Measurements from ENCODE around the gene MDK. TPM values are rescaled to one million over a fixed set of nuclear protein-coding genes. Genes with fewer than 3 reads are reported as not detected.
"Not testable (repeated sequence)": the region's sequence is repeated elsewhere in the genome, so short reads cannot be mapped to it uniquely, and the experiment has no call there.

MDK gene
- total RNA-seq, 1 donor from 2014 or later: 0.55 TPM

- Mint-ChIP-seq H3K4me3 (no peak overlapping the region), H3K4me1 (peaks cover 10% of the 10 kb centered on the region), H3K27me3 (no peaks in the 10 kb centered on the region), H3K9me3 (no peaks in the 10 kb centered on the region), H3K27ac (no peak overlapping the region), H3K36me3 (ENCODE audit: low read depth) (peaks cover 28% of the 10 kb centered on the region)
- POLR2A ChIA-PET: no interaction called here
- DNase-seq (peak; percentile 62), ATAC-seq (ENCODE audit: low read depth) (peak; percentile 84)
- intact Hi-C loops (cut with micrococcal nuclease): loop anchor here (1.0 kb wide), 3 partner anchors 20 to 128 kb away; partner anchors contain the start of gene DGKZ
- TF ChIP-seq CTCF (IDR thresholded peaks at IDR 0.05): peak; percentile 19
- CTCF ChIA-PET: interaction anchor here (0.6 to 2.1 kb wide), 4 partner anchors 8 to 128 kb away, joined by 3 to 8 read pairs (median 4); partner anchors contain the start of gene DGKZ
These were observed 14.1 kb upstream of the MDK start for GRCh38 chr11:46367244-46367915.

GRCh38 chr11:46367916-46368267, 13.6 kb upstream of the MDK start:
- no peak overlapping the region for H3K4me3 Mint-ChIP-seq
- H3K4me1 Mint-ChIP-seq: peaks cover 5% of the 10 kb centered on the region
- intact Hi-C loops (cut with micrococcal nuclease): loop anchor here (1.0 to 2.0 kb wide), 4 partner anchors 21 to 161 kb away; partner anchors contain the start of gene DGKZ
- H3K27me3 Mint-ChIP-seq: no peaks in the 10 kb centered on the region
- ChIA-PET POLR2A (no interaction called here), CTCF (interaction anchor here (0.6 to 2.1 kb wide), 7 partner anchors 9 to 128 kb away, joined by 3 to 8 read pairs (median 4); partner anchors contain the start of genes CHRM4 and DGKZ)
- ATAC-seq (ENCODE audit: low read depth) (no peak), DNase-seq (no peak)
- TF ChIP-seq CTCF (IDR thresholded peaks at IDR 0.05): no peak
- peaks cover 32% of the 10 kb centered on the region for H3K36me3 Mint-ChIP-seq (ENCODE audit: low read depth)
- H3K9me3 Mint-ChIP-seq: no peaks in the 10 kb centered on the region
- no peak overlapping the region for H3K27ac Mint-ChIP-seq

DNA sequence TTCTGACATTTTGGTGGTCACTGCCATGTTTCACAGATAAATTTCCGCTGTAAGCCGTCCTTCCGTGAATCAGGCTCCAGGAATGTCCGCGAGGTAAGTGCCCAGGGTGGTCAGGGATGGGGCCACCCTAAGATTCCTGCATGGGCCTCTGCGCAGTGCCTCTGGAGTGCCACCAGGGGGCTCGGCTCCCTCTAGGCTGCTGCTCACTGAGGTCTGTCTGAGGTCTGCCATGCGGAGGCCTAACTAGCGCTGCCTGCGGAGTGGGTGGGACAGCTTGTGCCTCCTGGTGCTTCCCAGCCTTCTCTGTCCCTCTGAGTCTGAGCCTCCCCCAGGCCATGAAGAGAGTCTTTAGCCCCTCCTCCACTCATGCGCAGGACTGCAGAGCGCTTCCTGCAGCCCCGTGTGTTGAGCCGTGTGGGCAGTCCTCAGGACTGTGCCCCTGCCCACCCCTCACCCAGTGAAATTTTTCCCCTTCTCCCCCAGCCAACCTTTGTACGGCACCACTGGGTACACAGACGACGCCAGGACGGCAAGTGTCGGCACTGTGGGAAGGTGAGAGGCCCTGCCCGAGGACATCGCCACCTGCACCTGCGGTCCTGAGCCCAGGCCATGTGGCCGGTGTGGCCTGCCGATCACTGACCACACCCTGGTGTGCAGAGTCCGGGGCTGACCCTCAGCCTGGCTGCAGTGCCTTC, 11.9 kb upstream of the MDK start:
- H3K27me3 Mint-ChIP-seq: no peaks in the 10 kb centered on the region
- H3K27ac Mint-ChIP-seq: no peak overlapping the region
- ATAC-seq (ENCODE audit: low read depth): peak; percentile 86
- TF ChIP-seq CTCF (IDR thresholded peaks at IDR 0.05): peak; percentile 28
- H3K4me3 Mint-ChIP-seq: no peak overlapping the region
- intact Hi-C loops (cut with micrococcal nuclease): loop anchor here (2.0 kb wide), 1 partner anchor 159 kb away; no protein-coding TSS in a partner anchor
- H3K36me3 Mint-ChIP-seq (ENCODE audit: low read depth): peaks cover 41% of the 10 kb centered on the region
- no peaks in the 10 kb centered on the region for H3K9me3 Mint-ChIP-seq
- POLR2A ChIA-PET: no interaction called here
- H3K4me1 Mint-ChIP-seq: peaks cover 3% of the 10 kb centered on the region
- DNase-seq: peak; percentile 51
- CTCF ChIA-PET: interaction anchor here (1.5 to 2.1 kb wide), 2 partner anchors 22 to 404 kb away, joined by 3 to 8 read pairs; partner anchors contain the start of gene DGKZ

- no peak for TF ChIP-seq CTCF (IDR thresholded peaks at IDR 0.05)
- ChIA-PET POLR2A (interaction anchor here (0.6 kb wide), 1 partner anchor 148 kb away, joined by 4 read pairs; no protein-coding TSS in a partner anchor), CTCF (no interaction called here)
- Mint-ChIP-seq H3K27ac (no peak overlapping the region), H3K4me1 (peaks cover 3% of the 10 kb centered on the region), H3K4me3 (no peak overlapping the region), H3K36me3 (ENCODE audit: low read depth) (peaks cover 47% of the 10 kb centered on the region), H3K27me3 (no peaks in the 10 kb centered on the region), H3K9me3 (no peaks in the 10 kb centered on the region)
- DNase-seq (no peak), ATAC-seq (ENCODE audit: low read depth) (no peak)
- intact Hi-C loops (cut with micrococcal nuclease): no loop called here
These were observed 11.2 kb upstream of the MDK start for GRCh38 chr11:46370253-46370652.

- H3K9me3 Mint-ChIP-seq; intact Hi-C loops (cut with micrococcal nuclease); H3K4me3 Mint-ChIP-seq; H3K27ac Mint-ChIP-seq; DNase-seq; CTCF ChIA-PET; H3K27me3 Mint-ChIP-seq; H3K4me1 Mint-ChIP-seq; ATAC-seq (ENCODE audit: low read depth): not testable (repeated sequence)
- H3K36me3 Mint-ChIP-seq (ENCODE audit: low read depth): peaks cover 51% of the 10 kb centered on the region
- POLR2A ChIA-PET: interaction anchor here (0.6 kb wide), 1 partner anchor 124 kb away, joined by 5 read pairs; no protein-coding TSS in a partner anchor
These were observed 10.2 kb upstream of the MDK start for GRCh38 chr11:46371262-46371661.
